Activated CD8-positive, alpha-beta memory T cell treated with anti-CD3 and anti-CD28 coated beads, Interleukin-2, amount 10 ng/mL, durations not matched to agents 7 days and 5 days (primary cell): Measurements from ENCODE around the gene AP3B1. TPM values are rescaled to one million over a fixed set of nuclear protein-coding genes. Genes with fewer than 3 reads are reported as not detected.

ENCODE experiments used
- ATAC-seq: fragments of 150-1000 bp; cut with Tn5 transposase; one replicate; pipeline ENCODE4 v1.10.0; 2021; ENCODE audit warnings: moderate library complexity
- CTCF ChIA-PET: fragments of 350-600 bp; sonication (Branson Sonifier 250); formaldehyde crosslinking; loops from one replicate; lab custom pipeline; 2021; ENCODE audit warnings: antibody characterized with exemption; lab: Charles Lee
- DNase-seq: peaks from one replicate; pipeline ENCODE4 v3.0.0-alpha.2; 2020
- H3K27ac Mint-ChIP-seq: one replicate; pipeline ENCODE4 v1.8.0; 2021; ENCODE audit warnings: mild to moderate bottlenecking, mixed read lengths
- H3K27me3 Mint-ChIP-seq: one replicate; pipeline ENCODE4 v1.8.0; 2021; ENCODE audit warnings: mixed read lengths
- H3K36me3 Mint-ChIP-seq: one replicate; pipeline ENCODE4 v1.8.0; 2021; ENCODE audit warnings: mild to moderate bottlenecking, mixed read lengths
- H3K4me1 Mint-ChIP-seq: one replicate; pipeline ENCODE4 v1.8.0; 2021; ENCODE audit warnings: mixed read lengths
- H3K4me3 Mint-ChIP-seq: one replicate; pipeline ENCODE4 v1.8.0; 2021; ENCODE audit warnings: mild to moderate bottlenecking, moderate library complexity, mixed read lengths
- H3K9me3 Mint-ChIP-seq: one replicate; pipeline ENCODE4 v1.8.0; 2022; ENCODE audit warnings: low read depth, mixed read lengths
- total RNA-seq, 2 experiments: library from RNA; stranded (reverse); gene quantifications; one replicate each; pipeline ENCODE4 v1.2.3, GENCODE V29; 2021

Gene AP3B1
- total RNA-seq, 2 experiments from 2014 or later = 47.0 to 48.8 TPM

- Mint-ChIP-seq H3K4me3 (no peak overlapping the region), H3K9me3 (peaks cover 11% of the 10 kb centered on the region), H3K27ac (no peak overlapping the region), H3K27me3 (no peaks in the 10 kb centered on the region), H3K4me1 (peaks cover 4% of the 10 kb centered on the region), H3K36me3 (peaks cover 60% of the 10 kb centered on the region)
- CTCF ChIA-PET = no interaction called here
- DNase-seq = no peak
- ATAC-seq = no peak
These were observed 41.3 kb downstream of the AP3B1 start for GRCh38 chr5:78253201-78253600.

GRCh38 chr5:78252715-78253114 lies 41.8 kb downstream of the AP3B1 start:
- Mint-ChIP-seq H3K36me3 (peaks cover 55% of the 10 kb centered on the region), H3K27me3 (no peaks in the 10 kb centered on the region), H3K9me3 (peaks cover 11% of the 10 kb centered on the region), H3K27ac (no peak overlapping the region), H3K4me3 (no peak overlapping the region), H3K4me1 (peaks cover 4% of the 10 kb centered on the region)
- ATAC-seq (no peak), DNase-seq (no peak)
- CTCF ChIA-PET = interaction anchor here (0.6 kb wide), 1 partner anchor 315 kb away, joined by 3 read pairs; no protein-coding TSS in a partner anchor

- DNase-seq = no peak
- ATAC-seq = no peak
- CTCF ChIA-PET = no interaction called here
- Mint-ChIP-seq H3K4me3 (no peak overlapping the region), H3K27me3 (no peaks in the 10 kb centered on the region), H3K27ac (no peak overlapping the region), H3K9me3 (peaks cover 11% of the 10 kb centered on the region), H3K4me1 (peaks cover 4% of the 10 kb centered on the region), H3K36me3 (peaks cover 46% of the 10 kb centered on the region)
These were observed 42.7 kb downstream of the AP3B1 start for GRCh38 chr5:78251663-78252284.

GRCh38 chr5:78245136-78245535 lies 49.4 kb downstream of the AP3B1 start:
- no peak overlapping the region for H3K4me3 Mint-ChIP-seq

GRCh38 chr5:78243639-78244038 lies 50.9 kb downstream of the AP3B1 start:
- Mint-ChIP-seq H3K27ac (no peak overlapping the region), H3K27me3 (no peaks in the 10 kb centered on the region), H3K36me3 (peaks cover 12% of the 10 kb centered on the region), H3K4me3 (no peak overlapping the region), H3K9me3 (no peaks in the 10 kb centered on the region), H3K4me1 (no peaks in the 10 kb centered on the region)
- no peak for DNase-seq
- ATAC-seq = no peak
- CTCF ChIA-PET = no interaction called here

More at GRCh38 chr5:78245136-78245535, 49.4 kb downstream of the AP3B1 start:
- no peak for ATAC-seq
- H3K36me3 Mint-ChIP-seq = peaks cover 11% of the 10 kb centered on the region
- H3K27me3 Mint-ChIP-seq = no peaks in the 10 kb centered on the region
- H3K9me3 Mint-ChIP-seq = no peaks in the 10 kb centered on the region
- H3K27ac Mint-ChIP-seq = no peak overlapping the region
- DNase-seq = no peak
- CTCF ChIA-PET = no interaction called here
- H3K4me1 Mint-ChIP-seq = no peaks in the 10 kb centered on the region

- no peak overlapping the region for H3K4me3 Mint-ChIP-seq
- H3K27me3 Mint-ChIP-seq = no peaks in the 10 kb centered on the region
- H3K27ac Mint-ChIP-seq = no peak overlapping the region
- no peak for DNase-seq
- H3K4me1 Mint-ChIP-seq = no peaks in the 10 kb centered on the region
- H3K36me3 Mint-ChIP-seq = peaks cover 11% of the 10 kb centered on the region
- CTCF ChIA-PET = no interaction called here
- no peak for ATAC-seq
- no peaks in the 10 kb centered on the region for H3K9me3 Mint-ChIP-seq
These were observed 51.4 kb downstream of the AP3B1 start for GRCh38 chr5:78243091-78243490.

GRCh38 chr5:78242001-78242400 lies 52.5 kb downstream of the AP3B1 start:
- Mint-ChIP-seq H3K27me3 (no peaks in the 10 kb centered on the region), H3K36me3 (peaks cover 15% of the 10 kb centered on the region), H3K27ac (no peak overlapping the region), H3K4me3 (no peak overlapping the region), H3K9me3 (no peaks in the 10 kb centered on the region), H3K4me1 (no peaks in the 10 kb centered on the region)
- CTCF ChIA-PET = no interaction called here
- DNase-seq (no peak), ATAC-seq (no peak)

- H3K27me3 Mint-ChIP-seq = no peaks in the 10 kb centered on the region
- H3K36me3 Mint-ChIP-seq = peaks cover 15% of the 10 kb centered on the region
- ATAC-seq = no peak
- H3K4me1 Mint-ChIP-seq = no peaks in the 10 kb centered on the region
- DNase-seq = no peak
- CTCF ChIA-PET = no interaction called here
- H3K4me3 Mint-ChIP-seq = no peak overlapping the region
- no peak overlapping the region for H3K27ac Mint-ChIP-seq
- no peaks in the 10 kb centered on the region for H3K9me3 Mint-ChIP-seq
These were observed 56.6 kb downstream of the AP3B1 start for GRCh38 chr5:78237911-78238310.

- no peak for ATAC-seq
- CTCF ChIA-PET = interaction anchor here (0.6 to 1.1 kb wide), 2 partner anchors 14 to 1433 kb away, joined by 3 read pairs; no protein-coding TSS in a partner anchor
- DNase-seq = no peak
- Mint-ChIP-seq H3K27me3 (no peaks in the 10 kb centered on the region), H3K36me3 (peaks cover 18% of the 10 kb centered on the region), H3K4me1 (peaks cover 2% of the 10 kb centered on the region), H3K27ac (no peak overlapping the region), H3K4me3 (no peak overlapping the region), H3K9me3 (no peaks in the 10 kb centered on the region)
These were observed 58.5 kb downstream of the AP3B1 start for GRCh38 chr5:78236046-78236445.

- no peaks in the 10 kb centered on the region for H3K9me3 Mint-ChIP-seq
- CTCF ChIA-PET = no interaction called here
These were observed 59.2 kb downstream of the AP3B1 start for GRCh38 chr5:78235289-78235688.

GRCh38 chr5:78234804-78235203 lies 59.7 kb downstream of the AP3B1 start:
- no peak for ATAC-seq
- no peaks in the 10 kb centered on the region for H3K9me3 Mint-ChIP-seq
- no peak overlapping the region for H3K4me3 Mint-ChIP-seq
- peaks cover 2% of the 10 kb centered on the region for H3K4me1 Mint-ChIP-seq
- no peak overlapping the region for H3K27ac Mint-ChIP-seq
- no peaks in the 10 kb centered on the region for H3K27me3 Mint-ChIP-seq
- DNase-seq = no peak
- CTCF ChIA-PET = no interaction called here
- H3K36me3 Mint-ChIP-seq = peaks cover 17% of the 10 kb centered on the region

More at GRCh38 chr5:78235289-78235688, 59.2 kb downstream of the AP3B1 start:
- no peak for DNase-seq
- H3K4me3 Mint-ChIP-seq = no peak overlapping the region
- H3K27ac Mint-ChIP-seq = no peak overlapping the region
- H3K4me1 Mint-ChIP-seq = peaks cover 2% of the 10 kb centered on the region
- no peaks in the 10 kb centered on the region for H3K27me3 Mint-ChIP-seq
- ATAC-seq = no peak
- peaks cover 18% of the 10 kb centered on the region for H3K36me3 Mint-ChIP-seq

GRCh38 chr5:78232163-78232562 lies 62.3 kb downstream of the AP3B1 start:
- Mint-ChIP-seq H3K36me3 (peaks cover 7% of the 10 kb centered on the region), H3K27ac (no peak overlapping the region), H3K27me3 (no peaks in the 10 kb centered on the region), H3K4me3 (no peak overlapping the region), H3K9me3 (no peaks in the 10 kb centered on the region), H3K4me1 (peaks cover 2% of the 10 kb centered on the region)
- ATAC-seq (no peak), DNase-seq (no peak)
- CTCF ChIA-PET = no interaction called here

GRCh38 chr5:78224358-78224757 lies 70.1 kb downstream of the AP3B1 start:
- Mint-ChIP-seq H3K4me3 (no peak overlapping the region), H3K27ac (no peak overlapping the region), H3K27me3 (no peaks in the 10 kb centered on the region), H3K36me3 (peaks cover 40% of the 10 kb centered on the region), H3K4me1 (peaks cover 7% of the 10 kb centered on the region), H3K9me3 (peaks cover 4% of the 10 kb centered on the region)
- CTCF ChIA-PET = interaction anchor here (1.1 kb wide), 1 partner anchor 49 kb away, joined by 3 read pairs; no protein-coding TSS in a partner anchor
- DNase-seq = no peak
- no peak for ATAC-seq

- Mint-ChIP-seq H3K27me3 (no peaks in the 10 kb centered on the region), H3K4me3 (no peak overlapping the region), H3K27ac (peak overlapping the region; percentile 27), H3K36me3 (peaks cover 42% of the 10 kb centered on the region), H3K4me1 (peaks cover 7% of the 10 kb centered on the region), H3K9me3 (peaks cover 4% of the 10 kb centered on the region)
- CTCF ChIA-PET = interaction anchor here (0.7 to 1.4 kb wide), 2 partner anchors 15 to 47 kb away, joined by 3 to 4 read pairs; no protein-coding TSS in a partner anchor
- DNase-seq = no peak
- ATAC-seq = no peak
These were observed 72.5 kb downstream of the AP3B1 start for GRCh38 chr5:78221964-78222451.
